Fibroblast of the aortic adventitia (primary cell): Measurements from ENCODE around the gene COL23A1. TPM values are rescaled to one million over a fixed set of nuclear protein-coding genes. Genes with fewer than 3 reads are reported as not detected.

Experiments
- DNase-seq: peaks from one replicate; pipeline ENCODE4 v3.0.0-alpha.2; 2010; ENCODE audit warnings: low read depth
- H3K4me3 ChIP-seq: 2 replicates; pipeline ENCODE4 v1.5.1; 2011; ENCODE audit warnings: low read depth, mild to moderate bottlenecking, control low read depth, low read length, moderate library complexity
- CTCF ChIP-seq: IDR thresholded peaks from 2 replicates; pipeline ENCODE4 v1.5.1; 2011; ENCODE audit warnings: mild to moderate bottlenecking, low read length, control low read depth, inconsistent platforms; ENCODE audit not compliant: insufficient read depth
- total RNA-seq: library from RNA; depleted of rRNA; stranded (reverse); fragments of >200 nt; gene quantifications from 2 replicates; pipeline ENCODE4 v1.2.3, GENCODE V29; 2012; ENCODE audit warnings: low replicate concordance

The COL23A1 gene
- total RNA-seq, 1 donor, result not detected

GRCh38 chr5:178460598-178460997 lies 129.6 kb downstream of the COL23A1 start:
- H3K4me3 ChIP-seq, result no peak overlapping the region
- DNase-seq, result no peak
- TF ChIP-seq CTCF, result no peak

GRCh38 chr5:178460174-178460573 lies 130.0 kb downstream of the COL23A1 start:
- H3K4me3 ChIP-seq, result no peak overlapping the region

GRCh38 chr5:178458140-178458539 lies 132.1 kb downstream of the COL23A1 start:
- no peak for TF ChIP-seq CTCF
- no peak for DNase-seq
- no peak overlapping the region for H3K4me3 ChIP-seq

More at GRCh38 chr5:178460174-178460573, 130.0 kb downstream of the COL23A1 start:
- no peak for TF ChIP-seq CTCF
- DNase-seq, result no peak

DNA sequence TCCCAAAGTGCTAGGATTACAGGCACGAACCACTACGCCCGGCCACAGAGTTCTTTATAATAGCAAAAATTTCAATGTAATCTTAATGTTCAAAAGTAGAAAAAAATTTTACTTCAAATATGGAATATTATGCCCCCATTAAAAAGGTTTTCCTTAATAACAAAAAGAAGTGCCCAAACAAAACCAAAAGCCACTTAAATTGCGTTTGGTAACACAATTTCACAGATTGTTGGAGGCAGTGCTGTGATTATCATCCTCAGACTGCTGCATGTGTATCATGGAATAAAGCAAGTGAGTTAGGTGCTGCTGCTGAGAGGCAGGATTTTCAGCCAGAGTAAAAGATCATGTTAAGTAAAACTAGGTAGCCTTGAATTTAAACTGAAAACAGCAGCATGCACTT lies 132.7 kb downstream of the COL23A1 start:
- no peak for TF ChIP-seq CTCF
- no peak overlapping the region for H3K4me3 ChIP-seq
- DNase-seq, result no peak

- no peak overlapping the region for H3K4me3 ChIP-seq
- no peak for TF ChIP-seq CTCF
- no peak for DNase-seq
Measured at GRCh38 chr5:178455480-178455835, 134.7 kb downstream of the COL23A1 start.

DNA sequence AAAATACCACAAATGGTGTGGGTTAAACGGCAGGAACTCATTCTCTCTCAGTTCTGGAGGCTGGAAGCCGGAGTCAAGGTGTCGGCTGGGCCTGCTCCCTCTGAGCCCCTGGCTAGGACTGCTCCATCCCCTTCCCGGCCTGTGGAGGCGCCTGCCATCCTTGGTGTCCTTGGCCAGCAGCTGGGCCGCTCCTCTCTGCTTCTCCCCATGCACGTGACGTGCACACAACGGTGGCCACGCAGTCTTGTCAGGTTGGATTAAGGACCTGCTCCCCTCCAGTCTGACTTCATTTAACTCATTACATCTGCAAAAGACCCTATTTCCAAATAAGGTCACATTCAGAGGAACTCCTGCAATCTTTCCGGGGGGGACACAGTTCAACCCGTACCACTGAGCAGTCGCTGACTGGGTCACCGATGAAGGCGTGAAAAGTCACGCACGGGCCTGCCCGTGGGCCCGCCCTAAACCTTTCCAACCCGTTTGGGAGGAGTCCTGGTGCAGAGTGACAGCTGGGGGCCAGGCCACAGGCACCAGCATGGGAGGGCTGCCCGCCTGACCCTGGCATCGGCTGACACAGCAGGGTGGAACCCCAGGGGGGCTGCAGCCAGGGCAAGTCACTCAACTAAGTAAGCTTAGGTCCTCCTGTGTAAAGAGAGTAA lies 135.2 kb downstream of the COL23A1 start:
- no peak for TF ChIP-seq CTCF
- DNase-seq, result no peak
- H3K4me3 ChIP-seq, result no peak overlapping the region

- no peak for TF ChIP-seq CTCF
- no peak overlapping the region for H3K4me3 ChIP-seq
- no peak for DNase-seq
Measured at GRCh38 chr5:178454303-178454702, 135.9 kb downstream of the COL23A1 start.
